Measurements from ENCODE around the gene MON1A. TPM values are rescaled to one million over a fixed set of nuclear protein-coding genes. Genes with fewer than 3 reads are reported as not detected.

MON1A gene, protein sequence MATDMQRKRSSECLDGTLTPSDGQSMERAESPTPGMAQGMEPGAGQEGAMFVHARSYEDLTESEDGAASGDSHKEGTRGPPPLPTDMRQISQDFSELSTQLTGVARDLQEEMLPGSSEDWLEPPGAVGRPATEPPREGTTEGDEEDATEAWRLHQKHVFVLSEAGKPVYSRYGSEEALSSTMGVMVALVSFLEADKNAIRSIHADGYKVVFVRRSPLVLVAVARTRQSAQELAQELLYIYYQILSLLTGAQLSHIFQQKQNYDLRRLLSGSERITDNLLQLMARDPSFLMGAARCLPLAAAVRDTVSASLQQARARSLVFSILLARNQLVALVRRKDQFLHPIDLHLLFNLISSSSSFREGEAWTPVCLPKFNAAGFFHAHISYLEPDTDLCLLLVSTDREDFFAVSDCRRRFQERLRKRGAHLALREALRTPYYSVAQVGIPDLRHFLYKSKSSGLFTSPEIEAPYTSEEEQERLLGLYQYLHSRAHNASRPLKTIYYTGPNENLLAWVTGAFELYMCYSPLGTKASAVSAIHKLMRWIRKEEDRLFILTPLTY
- 4.0 and 7.6 TPM in 2 replicates for total RNA-seq

DNA sequence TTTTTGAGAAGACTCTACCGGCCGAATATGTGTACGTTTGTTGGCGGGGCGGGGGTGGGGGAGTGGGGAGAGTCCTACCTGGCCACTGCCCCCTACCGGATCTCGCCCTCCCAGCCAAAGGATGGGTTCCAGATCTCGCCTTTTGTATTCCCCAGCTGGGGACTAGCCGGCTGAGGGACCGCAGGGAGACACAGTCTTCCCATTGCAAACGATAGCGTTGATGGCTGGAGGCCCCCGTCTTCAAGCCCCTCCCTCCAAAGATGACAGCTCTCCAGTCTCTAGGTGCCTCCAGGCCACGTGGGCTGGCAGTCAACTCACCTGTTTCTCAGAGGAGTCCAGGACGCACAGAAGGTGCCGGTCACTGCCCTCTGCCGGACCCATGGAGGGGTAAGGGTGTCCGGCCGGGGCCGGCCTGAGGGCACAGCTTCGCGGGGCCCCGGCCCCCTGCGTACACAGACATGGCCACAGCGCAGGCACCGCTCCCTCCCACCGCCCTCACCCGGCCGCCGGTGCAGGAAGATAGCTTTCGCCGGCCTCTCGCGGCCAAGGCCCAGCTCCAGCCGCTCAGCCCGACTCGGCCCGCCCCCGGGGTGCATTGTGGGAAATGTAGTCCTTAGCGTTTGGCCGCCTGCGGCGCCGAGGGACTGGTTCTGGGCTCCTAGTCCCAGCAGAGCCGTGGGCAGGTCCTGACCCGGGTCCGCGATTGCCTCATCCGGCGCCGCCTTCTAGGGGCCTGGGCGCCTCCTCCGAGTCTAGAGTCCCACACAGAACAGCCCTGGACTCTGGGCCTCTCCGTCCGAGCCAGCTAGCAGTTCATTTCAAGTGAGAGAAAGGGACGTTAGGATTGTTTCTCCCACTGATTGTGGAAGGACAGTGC lies at the start of gene MON1A:
TSS of gene MON1A (minus strand) at position 521 of the 877 bp plus-strand sequence. CDS start 16,465 bp downstream, outside the sequence.

DNA sequence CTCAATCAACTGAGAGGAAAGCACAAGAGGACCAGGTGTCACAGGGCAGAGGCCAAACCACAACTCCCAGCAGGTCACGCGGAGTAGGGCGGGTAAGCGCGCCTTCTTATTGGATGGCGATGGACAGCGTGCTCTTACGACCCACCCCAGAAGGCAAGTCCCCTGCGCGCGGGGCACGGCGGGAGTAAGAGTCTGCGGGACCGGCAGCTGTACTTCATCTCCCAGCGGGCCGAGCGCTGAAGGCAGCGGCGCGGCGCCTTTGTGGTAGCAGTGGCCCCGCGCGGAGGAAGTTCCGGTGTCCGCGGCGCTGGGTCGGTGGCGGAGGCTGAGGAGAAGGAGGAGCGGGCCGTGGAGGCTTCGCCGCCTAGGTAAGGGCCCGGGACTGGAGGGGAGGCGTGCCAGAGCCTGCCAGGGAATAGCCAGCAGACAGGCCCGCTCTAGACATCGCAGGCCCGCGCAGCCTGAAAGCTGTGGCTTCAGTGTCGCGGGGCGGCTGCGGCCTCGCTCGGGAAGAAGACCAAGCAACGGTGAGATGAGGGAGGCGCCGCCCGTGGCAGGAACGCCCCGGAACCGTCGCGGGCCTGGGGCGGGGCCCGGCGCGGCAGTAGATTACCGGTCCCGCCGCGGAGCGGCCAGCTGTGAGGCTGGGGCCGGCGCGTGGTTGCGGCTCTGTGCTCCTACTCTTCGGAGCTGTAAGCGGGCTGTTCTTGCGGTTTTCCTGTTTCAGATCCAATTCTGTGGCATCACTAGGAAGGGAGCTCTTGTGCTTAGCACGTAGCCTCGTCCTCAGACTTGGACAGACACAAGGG lies 10.5 kb upstream of the MON1A start, which contains the start of gene RBM6:
TSS of gene RBM6 (plus strand) at position 293 of the 809 bp plus-strand sequence. CDS start 22,492 bp downstream, outside the sequence.

DNA sequence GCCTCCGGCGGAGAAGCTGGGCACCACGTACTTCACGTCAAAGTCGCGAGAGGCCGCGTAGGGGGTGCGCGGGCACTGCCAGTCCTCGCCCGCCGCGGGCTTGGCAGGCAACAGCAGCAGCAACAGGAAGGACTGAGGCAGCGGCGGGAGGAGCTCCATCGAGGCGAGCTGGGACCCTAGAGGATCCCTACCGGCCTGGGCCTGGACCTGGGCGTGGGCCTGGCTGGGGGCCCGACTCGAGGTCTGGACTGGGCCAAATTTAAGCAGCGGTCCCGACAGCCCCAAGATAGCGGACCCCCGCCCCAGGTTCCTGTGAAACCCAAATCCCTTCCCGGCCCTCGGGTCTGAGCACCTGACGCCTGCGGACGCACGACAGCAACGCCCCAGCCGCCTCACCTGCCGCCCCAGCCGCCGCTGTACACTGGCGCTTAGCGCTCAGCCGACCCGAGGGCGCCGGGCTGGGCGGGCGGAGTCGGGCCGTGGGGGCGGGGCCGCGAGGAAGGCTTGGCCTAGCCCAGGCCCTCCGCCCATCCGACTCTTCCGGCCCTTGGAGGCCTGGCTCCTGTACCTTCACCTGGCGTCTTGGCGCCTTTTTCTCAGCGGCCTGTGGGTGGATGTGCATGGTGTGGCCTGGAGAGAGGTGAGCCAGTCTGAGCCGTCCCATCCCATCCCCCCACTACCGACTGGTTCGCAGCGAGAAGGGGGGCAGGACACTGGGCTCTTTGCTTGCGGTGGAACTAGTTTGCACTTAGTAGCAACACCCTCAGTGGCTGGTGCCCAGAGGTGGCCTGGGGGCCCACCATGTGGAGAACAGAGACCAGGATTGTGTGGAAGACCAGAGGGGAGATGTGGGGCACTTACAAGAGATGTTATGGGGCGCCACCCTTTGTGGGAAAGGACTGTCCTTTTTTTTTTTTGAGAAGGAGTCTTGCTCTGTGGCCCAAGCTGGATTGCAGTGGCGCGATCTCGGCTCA lies 25.9 kb downstream of the MON1A start, which contains the start of gene MST1R:
TSS of gene MST1R (minus strand) at position 423 of the 974 bp plus-strand sequence. CDS start at position 159, 264 bp downstream.

DNA sequence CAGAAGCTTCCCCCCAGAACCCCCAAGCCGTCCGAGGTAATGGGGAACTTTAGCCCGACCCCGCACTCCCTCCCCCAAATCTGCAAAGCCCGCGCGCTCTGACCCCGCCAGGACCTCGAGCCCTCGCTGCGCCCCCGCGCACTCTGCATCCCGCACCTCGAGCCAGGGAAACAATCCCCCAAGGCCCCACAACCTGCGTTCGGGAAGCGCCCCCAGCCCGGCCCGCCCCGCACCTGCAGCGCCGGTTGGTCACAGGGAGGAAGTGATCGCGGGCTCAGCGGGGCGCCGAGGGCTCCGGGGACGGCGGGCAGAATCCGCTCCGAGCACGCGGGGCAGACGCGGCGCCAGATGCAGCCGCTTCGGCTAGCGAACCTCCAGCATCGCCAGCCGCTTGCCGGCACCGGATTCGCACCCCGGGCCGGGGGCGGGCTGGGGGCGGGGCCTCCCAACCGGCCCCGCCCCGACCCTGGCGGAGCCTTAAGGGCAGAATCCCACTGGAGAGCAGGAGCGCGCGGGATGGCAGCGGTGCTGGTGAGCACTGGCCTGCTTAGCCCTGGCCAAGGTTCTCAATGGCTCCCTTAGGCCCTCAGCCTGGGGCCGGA lies 60.0 kb downstream of the MON1A start, which contains the start of gene CAMKV:
TSS of gene CAMKV (minus strand) at position 382 of the 602 bp plus-strand sequence. CDS start 7,518 bp downstream, outside the sequence.

Other genes starting within 250 kb of the MON1A start
- gene MST1, start 240.3 kb downstream of the MON1A start, total RNA-seq = 1.8 and 2.2 TPM in 2 replicates
- gene RNF123, start 240.3 kb downstream of the MON1A start, total RNA-seq = 20.5 and 22.5 TPM in 2 replicates
- gene AMIGO3, start 210.1 kb downstream of the MON1A start, total RNA-seq = not detected in 2 replicates
- gene GMPPB, start 205.9 kb downstream of the MON1A start, total RNA-seq = 15.7 and 25.6 TPM in 2 replicates
- 47.9 and 55.3 TPM in 2 replicates for gene IP6K1, start 143.3 kb downstream of the MON1A start, total RNA-seq
- not detected in 2 replicates for gene CDHR4, start 129.9 kb downstream of the MON1A start, total RNA-seq
- gene INKA1, start 126.5 kb downstream of the MON1A start, total RNA-seq = 17.3 and 17.6 TPM in 2 replicates
- 24.9 and 29.9 TPM in 2 replicates for gene UBA7, start 115.9 kb downstream of the MON1A start, total RNA-seq
- 1.1 and 1.2 TPM in 2 replicates for gene TRAIP, start 73.2 kb downstream of the MON1A start, total RNA-seq
- not detected in 2 replicates for gene CAMKV, start 59.9 kb downstream of the MON1A start, total RNA-seq
- 0.11 and 0.52 TPM in 2 replicates for gene MST1R, start 25.9 kb downstream of the MON1A start, total RNA-seq
- 29.2 and 34.6 TPM in 2 replicates for gene RBM6, start 10.3 kb upstream of the MON1A start, total RNA-seq
- gene RBM5, start 159.1 kb upstream of the MON1A start, total RNA-seq = 127 and 181 TPM in 2 replicates
- gene SEMA3F, start 225.5 kb upstream of the MON1A start, total RNA-seq = 13.5 and 14.2 TPM in 2 replicates

Measured in dermis lymphatic vessel endothelial cell (primary cell).